HG03097 (cell line): Measurements from ENCODE around the gene CDR2.

Experiments used
- ATAC-seq: cut with Tn5 transposase; IDR thresholded peaks from one replicate; pipeline ENCODE4 v1.9.1; 2021; ENCODE audit not compliant: unreplicated experiment, low FRiP score

The CDR2 gene

DNA sequence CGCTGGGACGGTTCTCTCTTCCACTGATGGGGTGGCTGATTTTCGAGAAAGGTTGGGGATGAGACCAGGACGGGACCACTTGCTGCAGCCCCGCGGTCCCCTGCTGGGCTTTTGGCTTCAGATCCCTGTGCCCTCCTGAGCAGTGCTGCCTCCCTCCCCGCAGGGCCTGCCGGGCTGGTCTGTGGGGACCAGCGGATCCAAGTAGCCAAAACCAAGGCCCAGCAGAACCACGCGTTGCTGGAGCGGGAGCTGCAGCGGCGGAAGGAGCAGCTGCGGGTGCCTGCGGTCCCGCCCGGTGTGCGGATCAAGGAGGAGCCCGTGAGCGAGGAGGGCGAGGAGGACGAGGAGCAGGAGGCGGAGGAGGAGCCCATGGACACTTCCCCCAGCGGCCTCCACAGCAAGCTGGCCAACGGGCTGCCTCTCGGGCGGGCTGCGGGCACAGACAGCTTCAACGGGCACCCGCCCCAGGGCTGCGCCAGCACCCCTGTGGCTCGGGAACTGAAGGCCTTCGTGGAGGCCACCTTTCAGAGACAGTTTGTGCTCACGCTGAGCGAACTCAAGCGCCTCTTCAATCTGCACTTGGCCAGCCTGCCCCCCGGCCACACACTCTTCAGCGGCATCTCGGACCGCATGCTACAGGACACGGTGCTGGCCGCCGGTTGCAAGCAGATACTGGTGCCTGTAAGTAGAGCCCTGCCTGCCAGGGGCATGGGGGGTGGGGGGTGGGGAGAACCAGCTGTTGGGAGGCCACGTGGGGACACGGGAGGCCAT is 48.6 kb downstream of the CDR2 start:
- no peak for ATAC-seq

- ATAC-seq: no peak
Measured at GRCh38 chr16:22324787-22325597, 49.4 kb downstream of the CDR2 start.

GRCh38 chr16:22323959-22324786 is 50.2 kb downstream of the CDR2 start:
- no peak for ATAC-seq

DNA sequence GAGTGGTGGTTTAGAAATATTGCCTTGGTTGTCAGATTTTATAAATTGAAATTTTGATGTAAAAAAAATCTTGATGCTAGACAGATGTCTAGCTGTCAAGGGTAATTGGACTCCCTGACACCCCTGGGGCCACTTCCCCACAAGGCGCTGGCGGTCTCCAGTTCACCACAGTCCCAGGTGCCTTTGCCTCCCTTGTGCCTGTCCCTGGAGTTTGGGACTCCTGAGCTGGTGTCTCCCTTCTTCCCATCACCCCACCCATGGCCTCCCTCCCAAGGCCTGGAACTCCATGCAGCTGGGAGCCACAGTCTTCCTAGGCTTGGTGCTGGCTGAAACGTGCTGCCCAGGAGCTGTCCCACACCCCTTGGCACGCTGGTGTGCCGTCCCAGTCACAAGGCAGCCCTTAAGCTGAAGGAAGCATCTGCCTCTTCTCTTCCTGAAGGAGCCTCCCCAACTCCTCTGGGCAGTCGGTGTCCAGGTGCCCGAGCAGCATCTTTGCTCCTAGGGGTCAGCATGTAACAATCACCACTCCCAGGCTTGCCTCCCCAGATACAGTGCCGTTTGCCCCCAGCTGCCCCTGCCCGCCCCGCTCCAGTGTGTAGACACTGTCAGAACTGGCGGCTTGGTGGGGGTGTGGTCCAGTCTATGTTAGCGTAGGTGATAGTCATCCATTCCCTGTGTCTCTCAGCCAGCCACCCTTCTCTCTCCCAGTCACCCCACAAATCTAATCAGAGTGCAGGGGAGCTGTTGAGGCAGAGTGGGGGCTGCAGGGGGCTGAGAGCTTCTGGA is 51.1 kb downstream of the CDR2 start:
- ATAC-seq: no peak

DNA sequence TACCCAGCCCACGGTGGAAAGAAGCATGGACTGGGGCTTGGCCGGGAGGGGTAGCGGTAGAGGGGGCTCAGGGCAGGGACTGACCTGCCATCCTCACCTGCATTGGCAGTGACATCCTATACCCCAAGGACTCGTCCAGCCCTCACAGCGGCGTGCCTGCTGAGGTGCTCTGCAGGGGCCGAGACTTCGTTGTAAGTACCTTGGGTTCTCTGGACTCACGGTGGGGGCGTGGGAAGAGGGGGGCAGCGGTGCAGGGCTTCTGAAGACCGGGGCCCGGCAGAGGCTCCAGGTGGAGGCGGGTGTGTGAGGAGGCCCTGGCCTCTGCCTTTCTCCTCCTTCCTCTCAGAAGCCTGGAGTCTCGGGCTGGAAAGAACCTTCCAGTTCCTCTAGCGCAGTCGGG is 51.7 kb downstream of the CDR2 start:
- no peak for ATAC-seq

GRCh38 chr16:22322021-22322471 is 52.4 kb downstream of the CDR2 start:
- no peak for ATAC-seq

DNA sequence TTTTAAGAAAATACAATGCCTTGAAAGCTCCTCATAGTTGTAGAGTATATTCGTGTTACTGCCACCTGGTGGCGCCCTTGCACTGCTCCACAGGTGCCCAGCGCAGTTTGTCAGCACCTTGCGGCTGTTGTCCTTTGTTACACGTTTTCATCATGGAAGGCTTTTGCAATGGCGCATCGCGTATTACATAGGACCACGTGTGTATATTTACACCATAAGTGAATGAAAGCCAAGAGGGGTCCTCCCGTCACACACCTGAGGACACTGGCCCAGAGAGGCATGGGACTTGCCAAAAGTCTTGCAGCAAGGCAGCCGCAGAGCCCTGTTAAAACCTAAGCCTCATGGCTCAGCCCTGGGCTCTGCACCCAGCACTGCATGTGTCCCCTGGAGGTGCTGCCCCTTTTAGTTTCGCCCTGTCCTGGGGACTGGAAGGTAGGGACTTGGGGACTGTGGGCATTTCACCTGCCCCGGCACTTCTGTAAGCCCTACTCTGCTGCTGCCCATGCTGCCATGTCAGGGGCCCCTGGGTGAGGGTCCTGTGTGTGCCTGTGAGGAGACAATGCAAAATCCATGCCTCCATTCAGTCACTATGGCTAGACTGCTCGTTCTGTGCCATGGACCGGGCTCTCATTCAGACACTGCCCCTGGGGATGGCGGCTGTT is 52.9 kb downstream of the CDR2 start:
- no peak for ATAC-seq

DNA sequence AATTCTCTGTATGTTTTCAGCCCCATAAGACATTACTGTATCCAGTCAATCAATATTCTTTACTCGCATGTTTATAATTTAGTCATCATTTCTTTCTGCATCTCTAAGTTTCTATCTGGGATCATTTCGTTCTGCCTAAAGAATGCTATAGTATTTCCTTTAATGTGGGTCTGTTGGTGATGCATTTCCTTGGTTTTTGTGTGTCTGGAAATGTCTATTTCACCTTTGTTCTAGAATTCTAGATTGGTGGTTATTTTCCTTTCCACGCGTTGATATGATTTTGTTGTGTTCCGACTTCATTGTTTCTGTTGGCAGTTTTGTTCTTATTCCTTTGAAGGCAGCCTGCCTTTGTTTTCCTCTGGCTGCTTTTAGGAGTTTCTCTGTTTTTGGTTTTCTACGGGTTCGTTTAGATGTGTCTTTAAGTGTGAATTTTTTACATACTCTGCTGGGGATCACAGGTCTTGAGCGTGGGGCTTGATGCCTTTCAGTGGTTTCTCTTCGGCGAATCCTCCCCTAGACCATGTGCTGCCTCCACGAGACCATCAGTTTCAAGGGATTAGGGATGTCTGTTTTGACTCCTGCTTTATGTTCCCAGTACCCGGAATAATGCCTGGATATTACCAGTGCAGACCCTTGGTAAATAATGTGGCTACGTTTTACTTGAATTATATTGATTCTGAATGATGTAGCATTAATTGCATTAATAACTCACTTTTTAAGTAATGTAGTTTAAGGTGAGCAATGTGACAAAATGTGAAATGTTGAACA is 53.7 kb downstream of the CDR2 start:
- no peak for ATAC-seq

GRCh38 chr16:22318690-22319358 is 55.6 kb downstream of the CDR2 start:
- ATAC-seq: no peak

GRCh38 chr16:22317625-22318024 is 56.8 kb downstream of the CDR2 start:
- ATAC-seq: no peak

- no peak for ATAC-seq
Measured at GRCh38 chr16:22317001-22317530, 57.4 kb downstream of the CDR2 start.

GRCh38 chr16:22316411-22316811 is 58.0 kb downstream of the CDR2 start:
- ATAC-seq: no peak

- ATAC-seq: no peak
Measured at GRCh38 chr16:22315979-22316378, 58.4 kb downstream of the CDR2 start.

- no peak for ATAC-seq
Measured at GRCh38 chr16:22314661-22315626, 59.5 kb downstream of the CDR2 start.

DNA sequence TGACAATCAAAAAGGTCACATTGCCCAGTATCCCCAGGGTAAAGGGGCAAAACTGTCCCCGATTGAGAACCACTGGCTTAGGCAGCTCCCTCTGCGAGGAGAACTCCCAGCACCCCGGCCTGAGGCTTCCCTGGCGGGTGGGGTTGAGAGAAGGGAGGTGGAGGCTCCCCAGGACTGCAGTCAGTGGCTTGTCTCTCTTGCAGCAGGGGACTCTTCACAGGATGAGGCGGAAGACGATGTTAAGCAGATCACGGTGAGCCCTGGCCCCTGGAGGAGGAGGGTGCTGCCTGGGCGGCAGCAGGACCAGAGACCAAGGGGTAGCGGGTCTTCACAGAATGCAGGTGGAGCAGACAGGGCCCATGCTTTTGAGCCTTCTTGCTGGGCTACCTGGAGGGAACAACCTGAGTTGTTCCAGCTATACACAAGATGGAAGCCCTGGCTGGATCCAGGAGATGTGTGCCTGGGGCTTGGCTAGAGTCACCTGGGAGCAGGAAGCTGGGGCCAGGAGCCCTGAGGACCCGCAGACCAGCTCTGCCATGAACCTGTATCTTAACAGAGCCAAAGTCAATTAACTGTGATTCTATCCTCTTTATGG is 60.4 kb downstream of the CDR2 start:
- ATAC-seq: no peak

DNA sequence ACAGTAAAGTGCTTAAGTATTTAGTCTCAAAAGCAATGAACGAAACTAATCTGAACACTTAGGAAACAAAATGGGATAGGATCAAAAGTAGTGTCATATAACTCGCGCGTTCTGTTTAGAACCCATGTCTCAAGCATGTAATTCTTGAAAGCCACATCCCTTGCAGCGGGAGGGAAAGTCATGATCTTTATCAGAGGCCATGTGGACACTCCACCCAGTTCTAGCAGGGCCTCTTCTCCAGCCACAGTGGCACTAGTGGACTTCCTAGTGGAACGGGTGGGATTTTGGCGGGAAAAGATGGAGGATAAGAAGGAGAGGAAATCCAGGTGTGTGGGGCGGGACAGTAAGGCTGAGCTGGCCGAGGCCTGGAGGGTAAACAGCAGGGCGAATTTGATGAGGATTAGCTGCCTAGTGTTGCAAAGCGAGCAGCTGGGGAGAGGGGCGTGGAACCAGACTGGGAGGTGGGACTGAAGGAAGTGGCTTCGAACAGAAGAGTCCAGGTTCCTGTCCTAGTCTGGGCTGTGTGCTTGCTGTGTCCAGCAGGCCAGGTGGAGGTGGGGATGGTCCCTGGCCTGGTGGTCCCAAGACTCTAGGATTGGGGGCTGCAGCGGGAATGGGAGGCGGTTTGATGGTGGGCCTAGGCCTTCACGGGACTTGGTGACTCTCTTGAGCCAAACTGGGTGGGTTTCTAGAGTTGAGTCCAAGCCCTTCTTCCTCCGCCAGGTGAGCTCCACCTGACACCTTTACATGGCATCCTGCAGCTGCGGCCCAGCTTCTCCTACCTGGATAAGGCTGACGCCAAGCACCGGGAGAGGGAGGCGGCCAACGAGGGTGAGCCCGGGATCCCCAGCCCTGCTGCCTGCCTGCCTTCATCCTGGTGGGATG is 61.3 kb downstream of the CDR2 start:
- no peak for ATAC-seq
